Measurements from ENCODE around the gene PTPN3.

GRCh38 chr9:109448223-109448622 lies 49.9 kb downstream of the PTPN3 start:
- TF ChIP-seq POLR2AphosphoS5 (IDR thresholded peaks at IDR 0.05): no peak
- TF ChIP-seq CTCF (IDR thresholded peaks at IDR 0.05): no peak
- no peak for TF ChIP-seq POLR2A (IDR thresholded peaks at IDR 0.05)
- no peak for TF ChIP-seq EP300 (IDR thresholded peaks at IDR 0.05)
